H1 (cell line): ENCODE measurements around the gene HOXC5. TPM values are rescaled to one million over a fixed set of nuclear protein-coding genes. Genes with fewer than 3 reads are reported as not detected.

Experiments used
- CTCF ChIA-PET: fragments of 300-600 bp; sonication (Branson Sonifier 250); formaldehyde crosslinking; loops from one replicate; lab custom pipeline; 2021; ENCODE audit not compliant: partially characterized antibody; lab: Charles Lee
- POLR2A ChIA-PET: fragments of 300-600 bp; sonication (Branson Sonifier 250); formaldehyde crosslinking; loops from one replicate; lab custom pipeline; 2021; ENCODE audit warnings: inconsistent platforms; ENCODE audit not compliant: partially characterized antibody; lab: Charles Lee
- DNase-seq, 2 experiments: peaks; one replicate each; pipeline versions ENCODE4 v3.0.0 to v3.0.0-alpha.2; 2010 to 2022; ENCODE audit warnings: low spot score in 2 of 2, low read depth in 1 of 2, mixed read lengths in 1 of 2
- FAIRE-seq: peaks from 2 replicates; lab custom pipeline; 2011; peaks lifted over from hg19 to GRCh38; lab: Jason Lieb, UNC
- H2AFZ ChIP-seq: 2 replicates; pipeline ENCODE4 v1.8.1; 2012; ENCODE audit warnings: low read length, inconsistent platforms
- H2AK5ac ChIP-seq: 2 replicates; pipeline ENCODE4 v1.6.1; 2013; ENCODE audit warnings: low read depth, low read length
- H2BK120ac ChIP-seq: replicated peaks from 2 replicates; pipeline ENCODE3; 2013; ENCODE audit warnings: low read depth, low read length, inconsistent platforms
- H2BK12ac ChIP-seq: 2 replicates; pipeline ENCODE4 v1.6.1; 2013; ENCODE audit warnings: low read depth, low read length
- H2BK15ac ChIP-seq: 2 replicates; pipeline ENCODE4 v1.6.1; 2013; ENCODE audit warnings: low read length
- H2BK20ac ChIP-seq: 2 replicates; pipeline ENCODE4 v1.6.1; 2013; ENCODE audit warnings: low read length
- H2BK5ac ChIP-seq: 2 replicates; pipeline ENCODE4 v1.6.1; 2013; ENCODE audit warnings: low read depth, low read length
- H3K14ac ChIP-seq: 2 replicates; pipeline ENCODE4 v1.6.1; 2013; ENCODE audit warnings: inconsistent platforms; ENCODE audit not compliant: insufficient read length
- H3K18ac ChIP-seq: 2 replicates; pipeline ENCODE4 v1.6.1; 2013; ENCODE audit warnings: low read length; ENCODE audit errors: extremely low read depth
- H3K23ac ChIP-seq: 2 replicates; pipeline ENCODE4 v1.6.1; 2013; ENCODE audit warnings: inconsistent platforms; ENCODE audit not compliant: insufficient read length
- H3K23me2 ChIP-seq: 2 replicates; pipeline ENCODE4 v1.6.1; 2013; ENCODE audit warnings: low read depth, low read length
- H3K27ac ChIP-seq: 2 replicates; pipeline ENCODE4 v1.6.1; 2011; ENCODE audit warnings: low read depth, low read length, inconsistent platforms
- H3K27me3 ChIP-seq, 4 experiments: replicated peaks in 1 of 4; 1 replicate in 1 of 4; 2 replicates in 3 of 4; pipeline versions ENCODE4 v1.6.1 to v1.8.1; 2011 to 2013; ENCODE audit warnings: low read length in 3 of 4, mild to moderate bottlenecking in 3 of 4, inconsistent platforms in 2 of 4, mixed read lengths in 2 of 4, moderate library complexity in 1 of 4; ENCODE audit not compliant: control insufficient read depth in 3 of 4, insufficient read depth in 3 of 4; ENCODE audit errors: extremely low read depth in 1 of 4
- H3K36me3 ChIP-seq, 4 experiments: 2 replicates each; pipeline versions ENCODE4 v1.6.1 to v1.8.1; 2011 to 2013; ENCODE audit warnings: mild to moderate bottlenecking in 4 of 4, low read length in 3 of 4, moderate library complexity in 2 of 4, control low read depth in 1 of 4, inconsistent platforms in 1 of 4; ENCODE audit not compliant: insufficient read depth in 4 of 4, control insufficient read depth in 2 of 4
- H3K4ac ChIP-seq: replicated peaks from 2 replicates; pipeline ENCODE3; 2013; ENCODE audit warnings: low read length, low read depth, mixed read lengths, inconsistent platforms; ENCODE audit not compliant: insufficient read length
- H3K4me1 ChIP-seq, 4 experiments: replicated peaks in 1 of 4; 1 replicate in 1 of 4; 2 replicates in 3 of 4; pipeline versions ENCODE4 v1.6.1 to v1.8.1; 2011 to 2013; ENCODE audit warnings: low read length in 3 of 4, inconsistent platforms in 2 of 4, mixed read lengths in 1 of 4; ENCODE audit not compliant: insufficient read depth in 4 of 4, control insufficient read depth in 3 of 4
- H3K4me2 ChIP-seq, 2 experiments: 2 replicates each; pipeline versions ENCODE4 v1.6.1 to v1.8.1; 2011 to 2013; ENCODE audit warnings: low read depth in 2 of 2, low read length in 2 of 2, control low read depth in 1 of 2, inconsistent platforms in 1 of 2, mild to moderate bottlenecking in 1 of 2; ENCODE audit not compliant: insufficient read depth in 1 of 2
- H3K4me3 ChIP-seq, 4 experiments: fragments of 200-600, 300-600 bp in 1 of 4; sonication (generic), shearing (Covaris generic), sonication (Bioruptor Twin) in 1 of 4; 2 replicates each; pipeline versions ENCODE4 v1.5.1 to v1.8.1; 2011 to 2016; ENCODE audit warnings: low read length in 4 of 4, low read depth in 3 of 4, control low read depth in 2 of 4, inconsistent platforms in 2 of 4, mild to moderate bottlenecking in 2 of 4, mixed read lengths in 1 of 4, moderate library complexity in 1 of 4; ENCODE audit not compliant: insufficient read depth in 2 of 4; ENCODE audit errors: extremely low read depth in 1 of 4
- H3K56ac ChIP-seq: replicated peaks from 2 replicates; pipeline ENCODE3; 2013; ENCODE audit warnings: low read depth, mild to moderate bottlenecking, mixed read lengths, low read length, inconsistent platforms; ENCODE audit not compliant: insufficient read length
- H3K79me1 ChIP-seq: 2 replicates; pipeline ENCODE4 v1.6.1; 2013; ENCODE audit warnings: low read depth, low read length, control low read depth
- H3K79me2 ChIP-seq, 2 experiments: 2 replicates each; pipeline versions ENCODE4 v1.6.1 to v1.8.1; 2012 to 2013; ENCODE audit warnings: low read length in 2 of 2, mild to moderate bottlenecking in 2 of 2, inconsistent platforms in 1 of 2; ENCODE audit not compliant: insufficient read depth in 2 of 2, control insufficient read depth in 1 of 2
- H3K9ac ChIP-seq, 4 experiments: replicated peaks in 1 of 4; 1 replicate in 1 of 4; 2 replicates in 3 of 4; pipeline versions ENCODE4 v1.6.1 to v1.8.1; 2011 to 2013; ENCODE audit warnings: low read depth in 3 of 4, low read length in 3 of 4, control low read depth in 2 of 4, mild to moderate bottlenecking in 2 of 4, moderate library complexity in 2 of 4, inconsistent platforms in 1 of 4; ENCODE audit errors: extremely low read depth in 1 of 4
- H3K9me3 ChIP-seq, 2 experiments: 2 replicates each; pipeline versions ENCODE4 v1.6.1 to v1.8.1; 2012 to 2013; ENCODE audit warnings: mild to moderate bottlenecking in 2 of 2, moderate library complexity in 2 of 2, control low read depth in 1 of 2, inconsistent platforms in 1 of 2, low read depth in 1 of 2, low read length in 1 of 2, mixed read lengths in 1 of 2; ENCODE audit not compliant: insufficient read depth in 2 of 2
- H4K20me1 ChIP-seq, 2 experiments: replicated peaks in 1 of 2; 2 replicates each; pipeline versions ENCODE3 to v1.8.1; 2011 to 2013; ENCODE audit warnings: inconsistent platforms in 2 of 2, low read length in 2 of 2, mild to moderate bottlenecking in 1 of 2; ENCODE audit not compliant: insufficient read depth in 2 of 2, control insufficient read depth in 1 of 2
- H4K5ac ChIP-seq: 2 replicates; pipeline ENCODE4 v1.6.1; 2013; ENCODE audit warnings: low read length, low read depth, mixed read lengths, inconsistent platforms; ENCODE audit not compliant: insufficient read length
- H4K8ac ChIP-seq: 2 replicates; pipeline ENCODE4 v1.8.0; 2013; ENCODE audit warnings: mild to moderate bottlenecking, moderate library complexity, low read length, inconsistent platforms; ENCODE audit not compliant: insufficient read depth; ENCODE audit errors: extremely low read depth
- H4K91ac ChIP-seq: replicated peaks from 2 replicates; pipeline ENCODE3; 2013; ENCODE audit warnings: low read length, mixed read lengths, inconsistent platforms; ENCODE audit not compliant: insufficient read length
- ASH2L ChIP-seq: fragments of 200-600, 300-600 bp; sonication (generic); IDR thresholded peaks from one replicate; pipeline ENCODE4 v1.7.1; 2017; ENCODE audit warnings: low read length
- CTBP2 ChIP-seq: IDR thresholded peaks from 2 replicates; pipeline ENCODE4 v1.7.0; 2011; ENCODE audit warnings: borderline replicate concordance, mild to moderate bottlenecking, moderate library complexity, mixed read lengths, low read length; ENCODE audit not compliant: insufficient read depth, insufficient read length
- EZH2 ChIP-seq: fragments of 200-600 bp; sonication (generic); IDR thresholded peaks from 2 replicates; pipeline ENCODE4 v1.7.1; 2012; ENCODE audit warnings: low read depth, mild to moderate bottlenecking, moderate library complexity, low read length, inconsistent platforms; ENCODE audit not compliant: severe bottlenecking
- GABPA ChIP-seq: IDR thresholded peaks from 2 replicates; pipeline ENCODE4 v1.6.1; 2011; ENCODE audit warnings: mild to moderate bottlenecking, low read length, moderate library complexity, borderline replicate concordance; ENCODE audit not compliant: insufficient read depth
- RNF2 ChIP-seq: fragments of 200-900, 300-1000 bp; sonication (generic); IDR thresholded peaks from 2 replicates; pipeline ENCODE4 v1.7.1; 2016; ENCODE audit warnings: borderline replicate concordance, low read depth, mild to moderate bottlenecking, antibody characterized with exemption, low read length; ENCODE audit not compliant: poor library complexity, severe bottlenecking; ENCODE audit errors: missing control alignments
- SAP30 ChIP-seq: fragments of 300-600 bp; sonication (generic); IDR thresholded peaks from 2 replicates; pipeline ENCODE4 v1.7.1; 2012; ENCODE audit warnings: low read length, moderate library complexity, mild to moderate bottlenecking, inconsistent platforms; ENCODE audit not compliant: insufficient read depth, insufficient replicate concordance
- SRF ChIP-seq: IDR thresholded peaks from 2 replicates; pipeline ENCODE4 v1.6.1; 2011; ENCODE audit warnings: mild to moderate bottlenecking, low read depth, low read length, moderate library complexity
- SUZ12 ChIP-seq: fragments of 200-600 bp; sonication (generic); IDR thresholded peaks from 2 replicates; pipeline ENCODE4 v1.6.1; 2012; ENCODE audit warnings: mild to moderate bottlenecking, inconsistent platforms, low read length, moderate library complexity, mixed read lengths
- WGBS, 2 experiments: shearing (Covaris generic) in 1 of 2; methylation state at CpG; one replicate each; pipeline versions ENCODE4 v1.1.6 to v1.1.7; 2013 to 2015; ENCODE audit warnings: low lambda C conversion rate in 2 of 2, mixed read lengths in 2 of 2, inconsistent platforms in 1 of 2, low coverage in 1 of 2, missing lambda C conversion rate in 1 of 2; ENCODE audit not compliant: insufficient replicate concordance in 2 of 2, insufficient coverage in 1 of 2, insufficient read length in 1 of 2; ENCODE audit errors: extremely low coverage in 1 of 2, missing lambda C conversion rate in 1 of 2; 5-methylcytosine and 5-hydroxymethylcytosine counted together
- polyA plus RNA-seq, 7 experiments: library from polyadenylated mRNA; depleted of rRNA in 3 of 7; stranded (reverse) in 5 of 7; unstranded in 2 of 7; fragments of >200 nt in 5 of 7; fragments of 200-250 nt in 2 of 7; gene quantifications; 1 replicate in 5 of 7; 2 replicates in 1 of 7; 4 replicates in 1 of 7; pipeline versions ENCODE4 v1.2.1 to v1.2.3, GENCODE V29; 2011 to 2013; ENCODE audit warnings: missing spikeins in 2 of 7, mixed read lengths in 2 of 7
- total RNA-seq: library from RNA; stranded (reverse); fragmentation: NEBNext Ultra II Directional; extraction: Animal tissue kit (Norgen Biotek cat#: 25700); gene quantifications from 2 replicates; pipeline ENCODE4 v1.2.1, GENCODE V29; 2021

HOXC5 gene
- total and polyA plus RNA-seq, 2 of the 8 experiments (the other 6 are each of a cell fraction or from before 2014, with no cell fraction given): not detected

GRCh38 chr12:54047160-54047963 lies 14.5 kb downstream of the HOXC5 start:
- no peak for DNase-seq
- Histone ChIP-seq H3K27ac (no peak overlapping the region), H3K4me3 (no peak overlapping the region; a peak in 1 of 8 replicates), H2AK5ac (peak overlapping the region; percentile 61; the same call in 1 of the 2 replicates), H2BK20ac (no peak overlapping the region), H2BK5ac (no peak overlapping the region; the same call in 1 of the 2 replicates), H4K91ac (no peak overlapping the region), H4K8ac (peak overlapping the region; percentile 40), H3K9ac (no peak overlapping the region), H3K14ac (no peak overlapping the region), H3K79me2 (no peaks in the 10 kb centered on the region), H3K56ac (no peak overlapping the region), H2AFZ (no peak overlapping the region), H3K4me2 (peak overlapping the region in 1 of 2 experiments; percentile 36; a peak in 1 of 4 replicates), H3K4me1 (peaks cover 0 to 4% (median 3%) of the 10 kb centered on the region in 4 experiments; a peak in 6 of 7 replicates), H3K36me3 (peaks cover 0 to 9% (median 0%) of the 10 kb centered on the region in 4 experiments; a peak in 1 of 8 replicates), H3K27me3 (peaks cover 97 to 100% (median 100%) of the 10 kb centered on the region in 4 experiments), H3K23me2 (no peaks in the 10 kb centered on the region; the same call in 1 of the 2 replicates), H3K4ac (no peak overlapping the region), H2BK120ac (no peak overlapping the region), H3K23ac (no peak overlapping the region), H3K79me1 (no peaks in the 10 kb centered on the region), H2BK15ac (peak overlapping the region; percentile 31; the same call in 1 of the 2 replicates), H4K5ac (no peak overlapping the region), H3K9me3 (no peaks in the 10 kb centered on the region), H2BK12ac (peak overlapping the region; percentile 56; the same call in 1 of the 2 replicates), H3K18ac (no peak overlapping the region), H4K20me1 (peaks cover 16 to 18% of the 10 kb centered on the region in 2 experiments)
- CTCF ChIA-PET: no interaction called here
- TF ChIP-seq SRF (no peak), ASH2L (peak; percentile 30), RNF2 (peak; percentile 96), GABPA (peak; percentile 34; the same call in 1 of the 2 replicates), SUZ12 (peak; percentile 100), SAP30 (no peak), CTBP2 (peak; percentile 24), EZH2 (peak; percentile 100)
- POLR2A ChIA-PET: no interaction called here
- FAIRE-seq: no peak
- 3% methylated on average over 61 of the region's 61 CpGs; no CpG with 5 or more reads in 1 of the 2 experiments for WGBS, 2 experiments
